ENCODE measurements around the gene NFX1.
"Not testable (repeated sequence)": the region's sequence is repeated elsewhere in the genome, so short reads cannot be mapped to it uniquely, and the experiment has no call there.

NFX1 gene

DNA sequence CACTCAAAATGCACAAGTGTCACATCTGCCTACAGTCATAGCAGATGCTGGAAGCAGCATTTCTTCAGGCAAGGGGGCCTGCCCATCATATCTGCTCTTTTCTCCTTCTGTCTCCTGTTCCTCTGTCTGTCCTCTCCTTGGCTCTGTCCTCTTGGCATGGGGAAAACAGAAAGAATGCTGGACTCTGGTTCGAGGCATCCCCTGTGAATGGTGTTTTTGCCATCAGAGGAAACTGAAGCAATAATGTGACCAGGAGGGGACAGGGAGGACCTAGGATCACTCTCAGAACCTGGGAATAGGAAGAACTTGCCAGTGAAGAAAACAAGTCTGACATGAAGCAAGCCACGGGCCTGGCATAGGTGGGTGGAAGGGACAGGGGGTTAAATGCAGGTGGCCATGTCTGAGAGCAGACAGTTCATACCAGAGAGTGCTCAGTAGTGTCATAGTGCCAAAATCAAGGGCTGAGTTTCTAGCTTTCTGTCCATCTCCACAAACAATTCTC, 76.7 kb downstream of the NFX1 start:
- DNase-seq, result no peak

DNA sequence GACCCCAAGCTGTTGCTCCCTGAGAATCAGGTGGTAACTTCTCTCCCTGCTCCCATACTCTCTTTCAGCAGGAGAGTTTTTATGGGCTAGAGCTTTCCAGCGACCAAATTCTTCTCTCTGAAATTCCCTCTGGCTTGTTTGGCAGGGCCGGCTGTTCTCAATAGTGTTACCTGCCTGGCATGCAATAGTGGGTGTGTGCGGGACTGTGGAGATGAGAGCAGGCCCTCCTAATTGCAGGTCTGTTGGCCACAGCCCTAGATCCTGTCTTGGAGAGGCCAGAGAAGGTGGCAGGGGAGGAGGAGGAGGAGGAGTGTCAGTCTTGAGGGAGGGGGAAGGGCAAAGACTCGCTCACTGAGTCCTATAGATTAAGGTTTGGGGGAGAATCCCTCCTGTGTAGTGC, 82.6 kb downstream of the NFX1 start:
- DNase-seq, result no peak

- DNase-seq, result no peak
Measured at GRCh38 chr9:33374190-33374589, 83.9 kb downstream of the NFX1 start.

DNA sequence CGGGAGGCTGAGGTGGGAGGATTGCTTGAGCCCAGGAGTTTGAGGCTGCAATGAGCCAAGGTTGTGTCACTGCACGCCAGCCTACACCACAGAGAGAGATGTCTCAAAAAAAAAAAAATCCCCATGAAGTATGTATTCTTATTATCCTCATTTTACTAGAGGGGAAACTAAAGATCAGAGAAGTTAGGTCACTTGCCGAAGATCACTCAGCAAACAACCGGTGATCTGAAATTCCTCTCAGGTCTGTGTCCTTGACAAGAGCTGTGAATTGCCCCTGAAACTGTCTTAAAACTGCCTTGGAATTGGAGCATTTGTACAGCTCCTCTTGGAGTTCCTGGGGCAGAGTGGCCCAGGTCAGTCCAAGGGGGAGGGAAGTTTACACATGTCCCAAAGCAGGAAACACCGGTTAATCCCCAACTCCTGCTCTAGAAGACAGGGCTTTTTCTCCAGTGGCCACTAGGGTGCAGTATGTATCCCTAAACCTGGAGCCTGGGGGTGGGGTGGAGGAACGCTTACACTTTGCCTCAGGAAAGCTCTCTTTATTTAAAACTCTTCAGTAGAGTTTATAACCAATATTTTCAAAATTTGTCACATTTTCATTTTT, 84.4 kb downstream of the NFX1 start:
- DNase-seq, result peak; percentile 80

DNA sequence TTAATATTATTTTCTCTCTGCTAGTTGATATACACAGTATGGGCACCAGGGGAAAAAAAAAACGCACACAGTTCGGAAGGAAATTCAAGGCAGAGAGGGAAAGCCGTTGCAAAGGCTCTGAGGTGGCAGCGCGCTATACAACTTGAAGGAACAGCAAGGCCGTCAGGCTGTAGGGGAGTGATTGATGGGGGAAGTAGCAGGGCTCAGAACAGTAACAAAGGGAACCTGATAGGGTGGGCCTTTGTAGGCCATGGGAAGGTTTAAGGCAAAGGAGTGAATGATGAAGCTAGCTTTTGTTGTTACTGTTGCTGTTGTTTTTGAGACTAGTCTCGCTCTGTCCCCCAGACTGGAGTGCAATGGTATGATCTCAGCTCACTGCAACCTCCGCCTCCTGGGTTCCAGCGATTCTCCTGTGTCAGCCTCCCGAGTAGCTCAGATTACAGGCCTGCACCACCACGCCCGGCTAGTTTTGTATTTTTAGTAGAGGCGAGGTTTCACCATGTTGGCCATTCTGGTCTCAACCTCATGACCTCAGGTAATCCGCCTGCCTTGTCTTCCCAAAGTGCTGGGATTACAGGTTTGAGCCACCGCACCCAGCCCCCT, 85.0 kb downstream of the NFX1 start:
- peak; percentile 80 for DNase-seq

DNA sequence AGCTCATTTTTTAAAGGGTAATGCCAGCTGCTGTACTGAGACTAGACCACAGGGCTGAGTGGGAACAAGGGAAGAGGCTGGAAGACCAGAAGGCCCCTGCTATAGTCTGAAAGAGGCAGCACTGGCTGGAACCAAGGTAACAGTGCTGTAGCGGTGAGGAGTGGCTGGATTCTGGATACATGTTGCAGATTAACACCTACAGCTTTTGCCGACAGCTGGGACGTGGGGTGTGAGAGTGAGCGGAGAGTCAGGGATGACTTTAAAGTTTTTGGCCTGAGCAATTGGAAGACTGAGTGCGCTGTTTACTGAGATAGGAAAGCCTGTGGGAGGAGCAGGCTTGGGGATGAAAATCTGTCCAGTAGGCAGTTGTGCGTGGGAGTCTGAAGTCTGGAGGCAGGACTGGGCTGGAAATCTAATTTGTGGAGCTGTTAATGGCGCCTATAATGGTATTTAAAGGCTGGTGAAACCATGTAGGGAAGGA, 85.6 kb downstream of the NFX1 start:
- no peak for DNase-seq

DNA sequence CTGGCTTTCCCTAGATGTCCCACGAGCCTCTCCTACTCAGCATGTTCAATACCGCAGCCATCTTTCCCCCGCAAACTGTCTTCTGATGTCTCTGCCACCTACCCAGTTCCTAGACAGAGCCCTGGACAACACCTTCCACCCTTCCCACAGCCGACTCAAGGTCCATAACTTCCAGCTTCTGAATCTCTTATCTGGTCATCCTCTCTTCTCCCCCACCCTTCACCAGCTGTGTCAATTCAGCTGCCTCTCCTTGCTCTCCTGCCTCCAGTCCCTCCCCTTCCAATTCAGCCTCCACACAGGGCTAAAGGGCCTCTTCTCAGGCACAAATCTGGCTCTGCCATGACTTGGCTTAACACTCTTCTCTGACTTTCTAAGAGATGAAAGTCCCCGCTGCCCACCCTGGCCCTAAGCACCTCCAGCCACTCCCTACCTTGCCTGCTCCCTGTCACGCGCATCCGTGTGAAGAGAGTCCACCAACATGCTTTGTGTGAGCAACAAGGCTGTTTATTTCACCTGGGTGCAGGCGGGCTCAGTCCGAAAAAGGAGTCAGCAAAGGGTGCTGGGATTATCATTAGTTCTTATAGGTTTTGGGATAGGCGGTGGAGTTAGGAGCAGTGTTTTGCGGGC, 86.9 kb downstream of the NFX1 start:
- DNase-seq, result no peak

DNA sequence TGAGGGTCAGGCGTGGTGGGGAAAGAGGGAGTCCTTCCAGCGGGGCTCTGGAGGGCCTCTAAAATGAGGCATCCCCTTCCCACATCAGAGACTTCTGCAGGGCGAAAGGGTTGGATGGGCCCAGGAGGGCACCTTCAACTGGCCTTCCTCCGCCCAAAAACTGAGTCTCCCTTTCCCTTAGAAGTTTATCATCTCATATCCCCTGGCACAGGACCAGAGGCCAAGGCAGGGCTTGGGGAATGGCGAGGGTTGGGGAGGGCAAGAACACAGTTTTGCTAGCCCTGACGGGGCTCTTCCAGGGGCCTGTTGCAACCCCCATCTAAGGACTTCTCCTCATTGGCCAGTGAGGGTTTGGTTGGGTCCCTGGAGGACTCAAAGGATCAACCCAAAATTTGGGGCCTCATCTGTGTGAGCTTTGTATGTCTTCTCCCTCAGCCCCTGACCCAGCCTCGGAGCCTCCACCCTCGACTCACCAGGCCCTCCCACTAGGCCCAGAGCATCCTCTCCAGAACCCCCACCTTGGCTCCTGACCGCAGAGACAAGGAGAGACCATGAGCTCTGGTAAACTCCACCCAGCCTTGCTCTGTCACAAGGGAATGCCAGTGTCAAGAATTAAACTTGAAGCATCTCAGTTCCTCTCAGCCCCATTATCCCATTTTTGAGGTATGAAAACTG, 87.9 kb downstream of the NFX1 start:
- DNase-seq, result no peak

DNA sequence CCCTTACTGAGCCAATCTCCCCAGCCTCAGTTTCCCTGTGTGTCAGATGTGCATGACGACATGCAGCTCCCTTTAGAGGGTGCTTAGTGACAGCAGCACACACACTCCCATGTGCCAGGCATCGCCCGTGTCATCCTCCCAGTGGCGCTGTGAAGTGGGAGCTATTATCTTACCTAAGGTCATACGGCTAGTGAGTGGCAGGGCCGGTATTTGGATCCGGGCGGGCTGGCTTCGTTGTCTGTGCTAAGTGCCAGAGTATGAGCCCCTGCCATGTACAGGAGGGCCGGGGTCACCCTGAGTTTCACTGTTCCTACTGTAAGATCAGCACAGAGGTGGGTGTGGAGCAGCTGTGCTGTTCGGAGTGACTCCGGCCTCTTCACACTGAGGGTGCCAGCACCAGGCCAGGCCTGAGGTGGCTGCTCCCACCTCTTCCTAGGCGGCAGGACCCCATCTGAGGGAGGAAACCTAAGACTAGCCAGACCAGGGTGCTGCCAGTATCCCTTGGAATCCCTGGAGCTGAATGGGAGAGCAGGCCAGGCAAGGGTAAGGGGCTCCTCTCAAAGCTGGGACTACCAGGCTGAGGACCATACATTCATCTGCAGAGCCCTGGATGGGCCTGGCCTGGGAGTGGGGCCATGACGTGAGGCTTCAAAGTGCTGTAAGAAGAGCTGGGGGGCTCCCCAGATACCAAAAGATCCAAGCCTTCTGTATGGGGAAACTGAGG, 89.5 kb downstream of the NFX1 start:
- DNase-seq, result no peak

- no peak for DNase-seq
Measured at GRCh38 chr9:33380390-33381094, 90.2 kb downstream of the NFX1 start.

GRCh38 chr9:33381231-33381791, 91.0 kb downstream of the NFX1 start:
- DNase-seq, result peak; percentile 27

GRCh38 chr9:33382397-33382796, 92.1 kb downstream of the NFX1 start:
- DNase-seq, result not testable (repeated sequence)

- not testable (repeated sequence) for DNase-seq
Measured at GRCh38 chr9:33383396-33383795, 93.1 kb downstream of the NFX1 start.

DNA sequence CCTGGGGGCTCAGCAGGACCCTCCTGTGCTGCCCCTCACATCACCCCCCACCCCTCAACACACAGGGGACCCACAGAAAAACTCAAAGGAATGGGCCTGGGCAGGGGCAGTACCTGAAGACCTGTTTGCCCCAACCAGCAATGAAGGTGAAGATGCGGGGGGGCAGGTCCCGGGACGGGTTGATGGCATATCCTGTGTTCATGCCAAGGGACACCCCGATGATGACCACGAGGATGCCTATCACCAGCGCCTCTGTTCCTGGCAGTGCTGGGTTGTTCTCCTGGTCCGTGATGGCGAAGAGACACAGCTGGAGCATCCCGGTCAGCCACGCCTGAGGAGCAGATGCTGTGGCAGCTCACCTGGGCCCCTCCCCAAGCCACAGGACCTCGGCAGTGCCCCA, 95.2 kb downstream of the NFX1 start:
- not testable (repeated sequence) for DNase-seq

GRCh38 chr9:33385979-33386640, 95.8 kb downstream of the NFX1 start:
- DNase-seq, result not testable (repeated sequence)

- DNase-seq, result not testable (repeated sequence)
Measured at GRCh38 chr9:33386641-33386996, 96.3 kb downstream of the NFX1 start.

DNA sequence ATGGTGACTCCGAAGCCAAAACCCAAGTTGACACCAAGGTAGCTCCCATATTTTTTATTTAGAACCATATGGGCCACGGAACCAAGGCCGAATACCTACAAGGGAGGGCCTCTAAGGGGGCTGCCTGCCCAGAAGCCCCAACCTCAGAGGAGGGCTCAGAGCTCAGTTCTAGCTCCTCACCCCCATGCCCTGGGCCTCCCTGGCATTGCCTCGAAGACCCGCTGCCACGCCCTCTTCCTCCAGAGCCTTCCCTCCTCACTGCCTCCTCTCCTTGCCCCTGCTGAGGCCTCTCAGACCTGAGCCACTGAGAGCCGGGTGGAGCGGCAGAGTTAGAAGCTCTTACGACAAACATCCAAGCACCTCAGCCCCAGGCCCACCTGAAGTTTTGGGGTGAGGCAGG, 96.7 kb downstream of the NFX1 start:
- not testable (repeated sequence) for DNase-seq

DNA sequence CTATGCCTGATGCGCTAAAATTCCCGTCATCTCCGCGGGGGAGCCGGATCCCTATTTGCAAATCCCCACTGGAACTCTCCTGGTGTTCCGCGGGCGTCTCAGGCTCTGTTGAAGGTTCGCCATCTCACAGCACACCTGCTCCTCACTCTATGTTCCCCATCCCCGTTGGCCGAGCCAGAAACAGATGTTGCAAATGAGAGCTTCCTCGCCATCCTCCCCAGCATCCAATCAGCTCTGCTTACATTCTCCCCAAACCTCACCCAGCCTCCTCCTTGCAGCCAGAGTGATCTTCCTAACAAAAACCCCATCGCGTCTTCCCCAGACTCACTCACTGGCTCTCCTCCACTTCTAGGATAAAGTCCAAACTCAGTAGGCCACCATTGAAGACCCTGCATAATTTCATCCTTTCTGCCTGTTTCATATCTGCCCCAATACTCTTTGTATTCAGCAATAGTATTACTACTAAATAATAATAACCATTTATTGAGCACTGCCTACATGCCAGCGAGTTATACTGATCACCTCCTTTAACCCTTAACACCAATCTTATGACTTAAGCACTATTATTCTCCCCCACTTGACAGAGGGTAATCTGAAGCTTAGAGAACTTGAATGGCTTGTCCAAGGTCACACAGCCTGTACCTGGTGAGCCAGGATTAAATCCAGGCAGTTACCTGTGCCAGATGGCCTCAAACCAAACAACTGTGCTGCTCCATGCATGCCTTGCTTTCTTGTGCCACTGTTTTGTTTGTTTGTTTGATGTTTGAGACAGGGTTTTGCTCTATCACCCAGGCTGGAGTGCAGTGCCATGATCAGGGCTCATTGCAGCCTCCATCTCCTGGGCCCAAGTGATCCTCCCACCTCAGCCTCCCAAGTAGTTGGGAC, 98.0 kb downstream of the NFX1 start:
- DNase-seq, result no peak

- peak; percentile 59 for DNase-seq
Measured at GRCh38 chr9:33391111-33391771, 100.9 kb downstream of the NFX1 start.

- not testable (repeated sequence) for DNase-seq
Measured at GRCh38 chr9:33392591-33393021, 102.3 kb downstream of the NFX1 start.
